ENCODE measurements around the gene GLG1.
"Not testable (repeated sequence)": the region's sequence is repeated elsewhere in the genome, so short reads cannot be mapped to it uniquely, and the experiment has no call there.

GLG1 gene

GRCh38 chr16:74542911-74543578, 63.9 kb downstream of the GLG1 start:
- DNase-seq (ENCODE audit: low read depth in 1 of 2, low spot score in 1 of 2) = not testable (repeated sequence)

GRCh38 chr16:74540663-74541062, 66.3 kb downstream of the GLG1 start:
- DNase-seq (ENCODE audit: low read depth in 1 of 2, low spot score in 1 of 2) = not testable (repeated sequence)

DNA sequence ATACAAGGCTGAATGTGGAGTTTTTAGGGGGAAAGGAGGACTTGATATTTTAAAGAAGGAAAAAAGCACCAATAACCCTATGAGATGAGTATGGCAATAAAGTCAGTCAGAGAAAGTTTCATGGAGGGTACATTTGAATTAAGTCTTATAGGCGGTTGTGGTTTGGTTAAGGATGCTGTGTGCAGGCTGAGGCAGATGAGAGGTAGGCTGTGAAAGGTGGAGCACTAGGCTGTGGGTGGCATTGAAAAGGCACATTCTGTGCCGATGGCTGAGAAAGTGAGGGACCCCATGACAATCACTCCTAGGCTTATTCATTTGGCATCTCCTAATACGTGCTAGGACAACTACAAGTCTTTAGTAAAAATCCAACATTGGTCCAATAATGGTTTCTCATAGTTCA, 68.1 kb downstream of the GLG1 start:
- not testable (repeated sequence) for DNase-seq (ENCODE audit: low read depth in 1 of 2, low spot score in 1 of 2)

DNA sequence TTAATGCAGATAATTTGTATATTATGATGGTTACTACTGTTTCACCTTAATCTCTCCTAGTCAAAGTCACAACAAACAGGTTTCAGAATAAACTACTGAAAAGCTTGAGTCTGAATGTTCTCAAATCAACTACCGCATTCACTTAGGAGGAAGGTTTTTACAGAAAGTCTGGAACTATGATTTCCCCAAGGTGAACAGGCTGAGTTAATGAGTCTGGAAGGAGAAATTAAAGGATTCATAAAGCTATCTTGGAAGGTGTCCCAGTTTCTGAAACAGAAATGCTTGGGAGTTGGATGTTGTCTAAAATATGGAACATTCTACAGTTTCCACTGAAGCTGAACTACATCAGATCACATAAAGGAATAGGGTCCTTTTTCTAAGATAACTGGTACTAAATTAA, 69.2 kb downstream of the GLG1 start:
- not testable (repeated sequence) for DNase-seq (ENCODE audit: low read depth in 1 of 2, low spot score in 1 of 2)

- DNase-seq (ENCODE audit: low read depth in 1 of 2, low spot score in 1 of 2) = not testable (repeated sequence)
Measured at GRCh38 chr16:74534650-74535049, 72.3 kb downstream of the GLG1 start.

- no peak for DNase-seq (ENCODE audit: low read depth in 1 of 2, low spot score in 1 of 2)
Measured at GRCh38 chr16:74524926-74525325, 82.0 kb downstream of the GLG1 start.

- no peak for DNase-seq (ENCODE audit: low read depth in 1 of 2, low spot score in 1 of 2)
Measured at GRCh38 chr16:74524117-74524516, 82.8 kb downstream of the GLG1 start.

DNA sequence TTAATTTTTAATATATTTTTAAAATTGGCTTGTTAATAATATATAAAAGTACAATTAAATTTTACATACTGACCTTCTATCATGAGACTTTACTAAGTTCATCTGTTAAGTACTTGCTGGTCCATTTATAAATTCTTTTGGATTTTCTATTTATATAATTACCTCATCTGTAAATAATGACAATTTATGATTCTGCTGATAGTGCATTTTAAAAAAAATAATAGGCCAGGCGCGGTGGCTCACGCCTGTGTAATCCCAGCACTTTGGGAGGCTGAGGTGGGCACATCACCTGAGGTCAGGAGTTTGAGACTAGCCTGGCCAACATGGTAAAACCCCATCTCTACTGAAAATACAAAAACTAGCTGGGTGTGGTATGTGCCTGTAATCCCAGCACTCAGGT, 83.2 kb downstream of the GLG1 start:
- not testable (repeated sequence) for DNase-seq (ENCODE audit: low read depth in 1 of 2, low spot score in 1 of 2)

DNA sequence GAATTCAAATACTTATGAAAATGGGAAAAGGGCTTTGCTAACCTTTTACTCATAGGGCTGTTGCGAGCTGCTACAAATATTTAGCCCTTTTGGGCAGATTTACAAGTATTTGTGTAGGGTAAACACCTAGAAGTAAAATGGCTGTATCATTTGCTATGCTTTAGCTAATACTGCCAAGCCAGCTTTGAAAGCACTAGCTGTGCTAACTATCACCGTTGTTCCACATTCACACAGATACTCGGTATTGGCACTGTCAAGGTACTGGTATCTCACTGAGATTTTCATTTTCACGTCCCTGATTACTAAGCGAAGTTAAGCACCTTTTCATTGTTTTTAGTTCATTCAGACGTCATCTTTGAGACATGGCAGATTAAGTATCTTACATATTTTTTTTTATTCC, 84.8 kb downstream of the GLG1 start:
- DNase-seq (ENCODE audit: low read depth in 1 of 2, low spot score in 1 of 2) = no peak

- no peak for DNase-seq (ENCODE audit: low read depth in 1 of 2, low spot score in 1 of 2)
Measured at GRCh38 chr16:74521691-74522090, 85.2 kb downstream of the GLG1 start.

DNA sequence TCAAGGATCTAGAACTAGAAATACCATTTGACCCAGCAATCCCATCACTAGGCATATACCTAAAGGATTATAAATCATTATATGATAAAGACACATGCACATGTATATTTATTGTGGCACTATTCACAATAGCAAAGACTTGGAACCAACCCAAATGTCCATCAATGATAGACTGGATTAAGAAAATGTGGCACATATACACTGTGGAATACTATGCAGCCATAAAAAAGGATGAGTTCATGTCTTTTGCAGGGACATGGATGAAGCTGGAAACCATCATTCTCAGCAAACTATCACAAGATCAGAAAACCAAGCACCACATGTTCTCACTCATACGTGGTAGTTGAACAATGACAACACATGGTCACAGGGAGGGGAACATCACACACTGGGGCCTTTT, 88.0 kb downstream of the GLG1 start:
- not testable (repeated sequence) for DNase-seq (ENCODE audit: low read depth in 1 of 2, low spot score in 1 of 2)

DNA sequence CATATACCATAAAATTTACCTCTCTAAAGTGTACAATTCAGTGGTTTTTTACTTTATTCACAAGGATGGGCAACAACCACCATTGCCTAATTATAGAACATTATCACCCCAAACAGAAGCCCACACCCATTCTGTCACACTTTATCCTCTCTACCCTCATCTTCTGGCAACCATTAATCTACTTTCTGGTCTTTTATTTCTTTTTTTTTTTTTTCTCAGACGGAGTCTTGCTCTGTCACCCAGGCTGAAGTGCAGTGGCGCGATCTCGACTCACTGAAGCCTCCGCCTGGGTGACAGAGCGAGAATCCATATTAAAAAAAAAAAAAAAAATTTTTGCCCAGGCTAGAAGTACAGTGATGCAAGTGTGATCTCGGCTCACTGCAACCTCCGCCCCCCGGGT, 95.0 kb downstream of the GLG1 start:
- DNase-seq (ENCODE audit: low read depth in 1 of 2, low spot score in 1 of 2) = no peak

DNA sequence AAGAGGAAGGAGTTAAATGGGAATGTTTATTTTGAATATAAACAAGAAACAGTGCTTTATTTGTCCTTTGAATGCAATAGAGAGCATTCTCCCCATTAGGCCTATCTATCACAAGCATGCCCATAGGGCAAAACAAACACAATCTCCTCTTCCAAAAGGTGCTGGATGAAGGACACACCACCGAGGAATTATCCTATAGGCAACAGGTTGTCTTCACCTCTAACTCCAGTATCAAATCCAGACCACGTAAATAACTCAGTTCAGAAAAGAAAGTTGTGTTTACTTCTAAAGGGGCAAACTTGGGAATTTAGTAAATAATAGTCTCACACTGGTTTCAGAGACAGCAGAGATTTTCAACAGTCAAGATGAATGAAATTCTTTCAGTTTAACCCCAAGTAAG, 101.9 kb downstream of the GLG1 start:
- no peak for DNase-seq (ENCODE audit: low read depth in 1 of 2, low spot score in 1 of 2)

- DNase-seq (ENCODE audit: low read depth in 1 of 2, low spot score in 1 of 2) = no peak
Measured at GRCh38 chr16:74503412-74503811, 103.5 kb downstream of the GLG1 start.

DNA sequence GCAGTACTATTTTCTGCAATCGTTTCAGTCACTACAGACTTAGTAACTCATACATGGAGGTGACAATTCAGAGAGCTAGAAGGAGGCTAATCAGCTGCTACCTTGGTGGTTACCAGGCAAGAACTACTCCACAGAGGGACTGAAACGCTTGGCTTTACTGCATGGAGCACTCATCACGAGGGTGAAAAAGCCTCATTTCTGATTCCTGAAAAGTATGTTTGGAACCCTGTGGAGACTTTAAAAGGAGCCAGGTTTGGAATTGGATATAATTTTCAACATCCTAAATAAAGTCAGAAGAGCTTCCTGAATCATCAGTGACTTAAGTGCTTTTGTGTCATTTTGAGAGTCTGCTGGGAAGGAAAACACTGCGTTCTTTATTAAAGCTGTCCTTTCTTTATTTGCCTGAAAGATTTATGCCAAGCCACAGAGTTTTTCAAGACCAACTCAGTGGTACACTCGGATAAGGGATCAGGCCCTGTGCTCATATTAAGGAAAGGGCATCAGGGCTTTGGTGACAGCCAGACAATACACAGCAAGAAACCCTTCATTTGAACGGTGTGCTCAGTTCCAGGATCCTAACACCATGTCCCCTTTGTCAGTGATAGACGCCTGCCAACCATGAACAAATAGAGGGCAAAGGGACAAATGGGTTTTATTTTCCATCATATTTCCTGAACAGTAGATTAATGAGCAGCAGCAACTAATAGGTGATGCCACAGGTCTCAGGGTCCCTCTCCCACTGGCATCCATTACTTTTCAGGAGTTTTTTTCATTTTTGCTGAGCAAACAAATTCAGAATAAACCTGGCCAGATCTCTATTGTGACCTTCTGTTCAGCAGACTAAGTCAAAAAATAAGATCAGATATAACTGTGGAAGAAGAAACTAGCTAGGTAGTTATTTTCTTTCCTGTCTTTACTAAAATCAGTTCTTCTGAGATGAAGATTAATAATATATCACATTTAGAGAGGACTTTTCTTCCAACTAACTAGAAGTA, 105.1 kb downstream of the GLG1 start:
- DNase-seq (ENCODE audit: low read depth in 1 of 2, low spot score in 1 of 2) = no peak

DNA sequence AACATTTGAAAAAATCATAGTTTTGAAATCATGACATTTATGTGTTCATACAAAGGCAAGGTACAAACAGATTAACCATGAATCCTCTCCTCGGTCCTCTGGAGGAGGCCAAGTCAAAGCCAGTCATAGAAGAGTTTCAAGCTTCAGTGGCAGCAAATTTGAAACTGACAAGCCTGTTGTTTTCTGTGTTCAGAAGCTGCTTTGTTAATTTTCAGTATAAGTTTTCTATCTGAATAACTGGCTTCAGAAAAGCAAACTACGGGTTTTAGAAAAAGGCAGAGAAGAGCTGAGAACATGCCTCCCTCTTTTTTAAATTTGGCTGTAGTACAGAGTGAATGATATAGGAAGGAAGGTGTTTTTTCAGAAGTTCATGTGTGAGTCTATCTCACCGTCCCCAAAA, 106.0 kb downstream of the GLG1 start:
- no peak for DNase-seq (ENCODE audit: low read depth in 1 of 2, low spot score in 1 of 2)

DNA sequence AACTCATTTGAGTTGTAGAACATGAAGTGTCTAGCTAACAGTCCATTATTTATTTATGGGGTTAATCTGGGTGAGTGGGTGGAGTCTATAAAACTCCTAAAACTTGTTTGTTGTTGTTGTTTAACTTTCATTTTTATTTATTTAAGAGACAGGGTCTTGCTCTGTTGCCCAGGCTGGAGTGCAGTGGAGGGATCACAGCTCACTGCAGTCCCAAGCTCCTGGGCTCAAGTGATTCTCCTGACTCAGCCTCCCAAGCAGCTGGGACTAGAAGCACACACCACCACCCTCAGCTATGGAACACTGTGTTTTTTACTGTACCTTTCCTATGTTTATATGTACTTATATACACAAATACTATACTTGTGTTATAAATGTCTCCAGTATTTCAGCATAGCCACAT, 107.8 kb downstream of the GLG1 start:
- no peak for DNase-seq (ENCODE audit: low read depth in 1 of 2, low spot score in 1 of 2)

GRCh38 chr16:74497761-74498160, 109.2 kb downstream of the GLG1 start:
- no peak for DNase-seq (ENCODE audit: low read depth in 1 of 2, low spot score in 1 of 2)

- no peak for DNase-seq (ENCODE audit: low read depth in 1 of 2, low spot score in 1 of 2)
Measured at GRCh38 chr16:74496054-74496453, 110.9 kb downstream of the GLG1 start.

- no peak for DNase-seq (ENCODE audit: low read depth in 1 of 2, low spot score in 1 of 2)
Measured at GRCh38 chr16:74492976-74493375, 113.9 kb downstream of the GLG1 start.

DNA sequence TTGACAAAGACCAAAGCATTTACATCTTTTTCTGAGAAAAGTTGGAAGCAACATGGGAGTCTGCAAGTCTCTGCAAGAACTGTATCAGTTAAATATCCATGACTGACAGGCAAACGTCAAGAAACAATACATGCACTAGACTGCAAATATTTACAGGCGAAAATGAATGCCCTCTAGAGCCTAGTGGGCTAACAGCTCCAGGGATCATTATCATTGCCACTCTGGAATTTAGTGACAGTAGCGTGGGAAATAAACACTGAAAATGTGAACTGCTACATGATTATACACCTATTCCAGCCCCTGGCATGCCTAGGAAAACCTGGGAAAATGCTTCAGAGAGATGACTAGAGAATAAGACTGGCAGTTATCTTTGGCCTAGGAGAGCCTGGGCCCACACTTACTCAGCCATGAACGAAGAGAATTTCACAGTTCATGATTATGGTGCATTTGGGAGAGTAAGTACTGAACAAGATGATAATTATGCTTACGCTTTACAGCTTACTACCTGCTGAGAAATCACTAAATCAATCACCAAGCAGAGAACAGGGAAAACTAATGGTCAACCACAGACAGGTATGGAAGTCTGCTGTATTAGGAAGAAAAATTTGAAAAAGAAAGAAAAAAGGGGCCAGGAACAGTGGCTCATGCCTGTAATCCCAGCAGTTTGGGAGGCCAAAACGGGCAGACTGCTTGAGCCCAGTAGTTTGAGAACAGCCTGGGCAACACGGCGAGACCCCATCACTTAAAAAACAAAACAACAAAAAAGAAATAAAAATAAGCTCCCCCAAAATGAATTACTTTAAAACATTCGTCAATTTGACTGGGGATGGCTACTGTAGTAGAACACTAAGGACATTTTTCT, 119.0 kb downstream of the GLG1 start:
- DNase-seq (ENCODE audit: low read depth in 1 of 2, low spot score in 1 of 2) = no peak

All from activated T-helper 1 cell treated with anti-CD3 and anti-CD28 coated beads, Interleukin-2, amount 50 U/mL, for 16 hours (primary cell).